Ishikawa (cell line): ENCODE data around the gene DCUN1D2.

Experiments
- MAX ChIP-seq: IDR thresholded peaks from 2 replicates; pipeline ENCODE4 v1.6.1; 2012
- RAD21 ChIP-seq: IDR thresholded peaks from 2 replicates; pipeline ENCODE4 v1.6.1; 2012; ENCODE audit warnings: low read depth
- REST ChIP-seq: IDR thresholded peaks from 2 replicates; pipeline ENCODE4 v1.6.1; 2012; ENCODE audit warnings: low read depth, mild to moderate bottlenecking
- TAF1 ChIP-seq: IDR thresholded peaks from 2 replicates; pipeline ENCODE4 v1.6.1; 2012; ENCODE audit warnings: low read depth, mild to moderate bottlenecking
- YY1 ChIP-seq: IDR thresholded peaks from 2 replicates; pipeline ENCODE4 v1.6.1; 2012; ENCODE audit warnings: low read depth

GRCh38 chr13:113491418-113491883, 940 bp upstream of the DCUN1D2 start:
- TF ChIP-seq REST (no peak), YY1 (no peak), TAF1 (no peak), RAD21 (no peak), MAX (no peak)
